K562 (cell line): ENCODE measurements around the gene OSCP1.
"Not testable (repeated sequence)": the region's sequence is repeated elsewhere in the genome, so short reads cannot be mapped to it uniquely, and the experiment has no call there.

Experiments used
- CREM ChIP-seq: IDR thresholded peaks from 2 replicates; pipeline ENCODE4 v1.6.1; 2014; ENCODE audit warnings: antibody characterized with exemption, low read depth
- LARP7 ChIP-seq: fragments of 450-650 bp; IDR thresholded peaks from 2 replicates; pipeline ENCODE4 v1.6.1; 2016
- TF ChIP-seq, protein P1 (sequence below): sonication (generic); formaldehyde crosslinking; IDR thresholded peaks from 2 replicates; pipeline ENCODE4 v1.5.0; 2020; ENCODE audit warnings: missing genetic modification reagents

DNA sequence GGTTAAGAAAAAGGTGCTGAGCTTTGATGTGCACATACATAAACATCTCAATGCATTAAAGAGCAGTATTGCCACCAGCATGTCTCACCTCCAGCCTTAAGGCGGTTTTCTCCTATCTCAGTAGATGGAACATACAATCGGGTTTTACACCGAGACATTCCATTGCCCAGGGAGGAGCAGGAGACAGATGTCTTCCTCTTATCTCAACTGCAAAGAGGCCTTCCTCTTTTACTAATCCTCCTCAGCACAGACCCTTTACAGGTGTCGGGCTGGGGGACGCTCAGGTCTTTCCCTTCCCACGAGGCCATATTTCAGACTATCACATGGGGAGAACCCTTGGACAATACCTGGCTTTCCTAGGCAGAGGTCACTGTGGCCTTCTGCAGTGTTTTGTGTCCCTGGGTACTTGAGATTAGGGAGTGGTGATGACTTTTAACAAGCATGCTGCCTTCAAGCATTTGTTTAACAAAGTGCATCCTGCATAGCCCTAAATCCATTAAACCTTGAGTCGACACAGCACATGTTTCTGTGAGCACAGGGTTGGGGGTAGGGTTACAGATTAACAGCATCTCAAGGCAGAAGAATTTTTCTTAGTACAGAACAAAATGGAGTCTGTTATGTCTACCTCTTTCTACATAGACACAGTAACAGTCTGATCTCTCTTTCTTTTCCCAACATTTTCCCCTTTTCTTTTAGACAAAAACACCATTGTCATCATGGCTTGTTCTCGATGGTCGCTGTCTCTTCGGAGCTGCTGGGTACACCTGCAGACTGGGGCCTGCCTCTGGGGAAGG lies 39.2 kb upstream of the OSCP1 start:
- not testable (repeated sequence) for TF ChIP-seq CREM, LARP7
- TF ChIP-seq, protein P1, sequence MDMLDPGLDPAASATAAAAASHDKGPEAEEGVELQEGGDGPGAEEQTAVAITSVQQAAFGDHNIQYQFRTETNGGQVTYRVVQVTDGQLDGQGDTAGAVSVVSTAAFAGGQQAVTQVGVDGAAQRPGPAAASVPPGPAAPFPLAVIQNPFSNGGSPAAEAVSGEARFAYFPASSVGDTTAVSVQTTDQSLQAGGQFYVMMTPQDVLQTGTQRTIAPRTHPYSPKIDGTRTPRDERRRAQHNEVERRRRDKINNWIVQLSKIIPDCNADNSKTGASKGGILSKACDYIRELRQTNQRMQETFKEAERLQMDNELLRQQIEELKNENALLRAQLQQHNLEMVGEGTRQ (CRISPR knock-in tag): not testable (repeated sequence)
